H54 (cell line): ENCODE data around the gene CCDC142.
A peak's percentile ranks its signal among the peaks of the same experiment; 100 is the strongest.

Experiments
- DNase-seq: peaks from one replicate; pipeline ENCODE4 v3.0.0; 2011; ENCODE audit warnings: low spot score, mixed read lengths; ENCODE audit not compliant: insufficient read length
- FAIRE-seq: peaks from 3 replicates; lab custom pipeline; 2011; peaks lifted over from hg19 to GRCh38; lab: Jason Lieb, UNC
- POLR2A ChIP-seq: IDR thresholded peaks from 2 replicates; pipeline ENCODE4 v1.6.1; 2011; ENCODE audit warnings: low read depth, mild to moderate bottlenecking, low read length

The CCDC142 gene

GRCh38 chr2:74507926-74508520 is 25.2 kb upstream of the CCDC142 start:
- no peak for TF ChIP-seq POLR2A
- DNase-seq: no peak
- FAIRE-seq: no peak

GRCh38 chr2:74507145-74507925 is 24.5 kb upstream of the CCDC142 start, which contains the start of gene PCGF1:
Gene PCGF1, minus strand, starts transcription at chr2:74507695. Its CDS starts 27 bp downstream, at chr2:74507668.
- peak; percentile 56 for TF ChIP-seq POLR2A
- DNase-seq: peak; percentile 97
- FAIRE-seq: peak; percentile 71

- no peak for TF ChIP-seq POLR2A
- FAIRE-seq (no peak), DNase-seq (no peak)
These were observed 22.8 kb upstream of the CCDC142 start for GRCh38 chr2:74505448-74506246.

GRCh38 chr2:74504591-74504990 is 21.8 kb upstream of the CCDC142 start:
- FAIRE-seq (no peak), DNase-seq (no peak)
- no peak for TF ChIP-seq POLR2A

GRCh38 chr2:74503506-74504475 is 21.0 kb upstream of the CCDC142 start:
- no peak for FAIRE-seq
- no peak for DNase-seq

GRCh38 chr2:74502720-74503505 is 20.1 kb upstream of the CCDC142 start:
- DNase-seq (no peak), FAIRE-seq (no peak)
- peak; percentile 40; the same call in 1 of the 2 replicates for TF ChIP-seq POLR2A

More at GRCh38 chr2:74503506-74504475, 21.0 kb upstream of the CCDC142 start:
- no peak for TF ChIP-seq POLR2A

GRCh38 chr2:74502147-74502719 is 19.4 kb upstream of the CCDC142 start:
- DNase-seq (no peak), FAIRE-seq (no peak)
- TF ChIP-seq POLR2A: no peak

- FAIRE-seq (no peak), DNase-seq (no peak)
- no peak for TF ChIP-seq POLR2A
These were observed 18.7 kb upstream of the CCDC142 start for GRCh38 chr2:74501335-74502071.

- FAIRE-seq: no peak
- no peak for DNase-seq
- TF ChIP-seq POLR2A: no peak
These were observed 17.8 kb upstream of the CCDC142 start for GRCh38 chr2:74500578-74500946.

- no peak for FAIRE-seq
- no peak for TF ChIP-seq POLR2A
- DNase-seq: no peak
These were observed 17.3 kb upstream of the CCDC142 start for GRCh38 chr2:74499940-74500577.
